Measurements from ENCODE around the gene NEURL1.

NEURL1 gene

DNA sequence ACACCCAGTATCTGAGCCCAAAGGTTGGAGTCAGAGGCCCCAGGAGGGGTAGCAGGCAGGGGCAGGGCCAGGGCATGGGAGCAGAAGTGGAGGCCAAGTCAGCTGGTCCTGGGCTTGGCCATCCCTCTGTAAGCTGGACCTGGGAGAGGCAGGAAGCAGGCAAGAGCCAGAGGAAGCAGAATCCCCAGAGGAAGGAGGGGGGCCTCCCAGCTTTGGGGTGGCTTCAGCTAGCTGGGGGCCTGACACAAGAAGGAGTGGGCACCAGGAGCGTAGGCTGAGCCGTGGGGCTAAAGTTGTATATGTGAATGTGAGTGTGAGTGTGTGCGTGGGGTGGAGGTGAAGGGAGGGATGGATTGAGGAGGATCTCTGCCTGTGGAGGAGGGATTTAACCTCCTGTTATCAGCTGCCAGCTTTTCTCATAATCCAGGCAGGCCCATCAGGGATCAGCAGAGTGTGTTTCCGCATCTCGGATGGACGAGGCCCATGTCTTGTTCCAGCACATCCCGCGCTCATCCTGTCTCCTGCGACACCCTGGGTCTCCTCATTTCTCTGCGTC lies 54.0 kb downstream of the NEURL1 start:
- peak overlapping the region; percentile 20 for H2AFZ ChIP-seq
- no peak for TF ChIP-seq CTCF (IDR thresholded peaks at IDR 0.05)
- H3K79me2 ChIP-seq: no peaks in the 10 kb centered on the region
- no peak overlapping the region for H3K4me3 ChIP-seq (ENCODE audit: low read depth, low read length)
- no peak overlapping the region for H3K9ac ChIP-seq
- no peak overlapping the region for H3K4me2 ChIP-seq (ENCODE audit: low read length)
- H3K27ac ChIP-seq: no peak overlapping the region
- H3K36me3 ChIP-seq (ENCODE audit: control insufficient read depth, insufficient read depth, low read length): no peaks in the 10 kb centered on the region
- no peaks in the 10 kb centered on the region for H3K9me3 ChIP-seq (ENCODE audit: control insufficient read depth, low read length)
- H3K27me3 ChIP-seq (ENCODE audit: control insufficient read depth, insufficient read depth, low read length): no peaks in the 10 kb centered on the region
- peaks cover 65% of the 10 kb centered on the region for H3K4me1 ChIP-seq

DNA sequence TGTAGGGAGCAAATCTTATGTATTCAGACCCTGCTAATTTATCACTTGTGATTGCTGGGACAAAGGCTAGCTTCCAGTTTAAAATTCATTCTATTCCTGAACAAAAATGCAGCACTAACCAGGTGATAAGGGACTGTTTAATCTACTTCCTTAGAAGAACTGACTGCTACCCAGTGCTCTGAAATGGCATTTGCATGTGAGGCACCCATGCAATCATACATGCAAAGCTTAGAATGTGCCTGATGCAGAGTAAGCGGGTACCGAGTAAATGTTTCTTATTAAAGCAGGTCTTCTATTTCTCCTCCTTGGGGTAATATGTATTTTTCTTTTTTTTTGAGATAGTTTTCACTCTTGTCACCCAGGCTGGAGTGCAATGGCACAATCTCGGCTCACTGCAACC lies 54.5 kb downstream of the NEURL1 start:
- no peak overlapping the region for H3K9ac ChIP-seq

DNA sequence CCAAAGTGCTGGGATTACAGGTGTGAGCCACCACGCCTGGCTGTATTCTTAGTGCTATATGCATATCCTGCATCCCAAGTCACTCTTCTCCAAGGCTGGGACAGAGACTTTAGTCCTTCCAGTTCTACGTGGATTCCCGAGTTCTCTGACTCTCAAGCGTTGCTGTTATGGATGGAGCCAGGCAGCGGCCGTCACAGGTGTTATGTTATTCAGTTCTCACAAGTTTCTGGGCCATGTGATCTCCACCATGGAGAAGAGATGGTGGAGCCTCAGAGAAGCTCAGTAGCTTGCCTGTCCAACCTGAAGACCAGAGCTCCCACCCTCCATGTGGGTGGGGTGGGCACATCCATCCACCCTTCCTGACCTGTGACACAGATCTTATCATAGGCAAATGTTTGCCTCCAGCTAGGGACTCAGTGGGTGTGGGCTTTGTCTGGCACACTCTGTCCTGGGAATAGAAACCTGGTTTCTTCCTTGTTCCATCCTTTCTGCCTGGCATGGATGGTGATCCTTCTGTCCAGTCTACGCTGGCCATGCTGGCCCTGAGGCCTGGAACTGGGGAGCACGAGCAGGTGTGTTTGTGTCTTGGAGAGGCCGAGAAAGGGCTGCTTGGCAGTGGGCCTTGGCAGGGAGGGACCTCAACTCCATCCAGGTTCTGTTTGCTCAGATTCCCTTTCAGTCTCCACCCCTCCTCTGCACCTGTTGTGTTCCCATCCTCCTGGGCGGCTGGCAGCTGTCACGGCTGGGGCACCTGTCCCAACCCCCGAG lies 55.3 kb downstream of the NEURL1 start:
- no peaks in the 10 kb centered on the region for H3K9me3 ChIP-seq (ENCODE audit: control insufficient read depth, low read length)
- no peaks in the 10 kb centered on the region for H3K36me3 ChIP-seq (ENCODE audit: control insufficient read depth, insufficient read depth, low read length)
- peak overlapping the region; percentile 54 for H3K27ac ChIP-seq
- peaks cover 60% of the 10 kb centered on the region for H3K4me1 ChIP-seq
- H3K9ac ChIP-seq: no peak overlapping the region
- H2AFZ ChIP-seq: peak overlapping the region; percentile 33
- H3K79me2 ChIP-seq: no peaks in the 10 kb centered on the region
- H3K4me3 ChIP-seq (ENCODE audit: low read depth, low read length): no peak overlapping the region
- no peaks in the 10 kb centered on the region for H3K27me3 ChIP-seq (ENCODE audit: control insufficient read depth, insufficient read depth, low read length)
- H3K4me2 ChIP-seq (ENCODE audit: low read length): no peak overlapping the region
- no peak for TF ChIP-seq CTCF (IDR thresholded peaks at IDR 0.05)

More for the DNA sequence above, 54.5 kb downstream of the NEURL1 start:
- Histone ChIP-seq H3K4me3 (ENCODE audit: low read depth, low read length) (no peak overlapping the region), H3K27me3 (ENCODE audit: control insufficient read depth, insufficient read depth, low read length) (no peaks in the 10 kb centered on the region), H3K9me3 (ENCODE audit: control insufficient read depth, low read length) (no peaks in the 10 kb centered on the region), H3K36me3 (ENCODE audit: control insufficient read depth, insufficient read depth, low read length) (no peaks in the 10 kb centered on the region), H3K4me1 (peaks cover 63% of the 10 kb centered on the region), H3K27ac (no peak overlapping the region), H3K79me2 (no peaks in the 10 kb centered on the region), H2AFZ (no peak overlapping the region), H3K4me2 (ENCODE audit: low read length) (no peak overlapping the region)
- TF ChIP-seq CTCF (IDR thresholded peaks at IDR 0.05): no peak

GRCh38 chr10:103549349-103549685 lies 55.8 kb downstream of the NEURL1 start:
- Histone ChIP-seq H3K9me3 (ENCODE audit: control insufficient read depth, low read length) (no peaks in the 10 kb centered on the region), H3K9ac (no peak overlapping the region), H3K36me3 (ENCODE audit: control insufficient read depth, insufficient read depth, low read length) (no peaks in the 10 kb centered on the region)

More at GRCh38 chr10:103549349-103549685, 55.8 kb downstream of the NEURL1 start:
- no peaks in the 10 kb centered on the region for H3K79me2 ChIP-seq
- peak overlapping the region; percentile 33 for H2AFZ ChIP-seq
- H3K27ac ChIP-seq: peak overlapping the region; percentile 54
- H3K4me1 ChIP-seq: peaks cover 59% of the 10 kb centered on the region
- TF ChIP-seq CTCF (IDR thresholded peaks at IDR 0.05): no peak
- H3K4me2 ChIP-seq (ENCODE audit: low read length): no peak overlapping the region
- H3K4me3 ChIP-seq (ENCODE audit: low read depth, low read length): no peak overlapping the region
- H3K27me3 ChIP-seq (ENCODE audit: control insufficient read depth, insufficient read depth, low read length): no peaks in the 10 kb centered on the region

All from parathyroid adenoma (tissue), 2 donors.